ENCODE results near the gene PSMG3. TPM values are rescaled to one million over a fixed set of nuclear protein-coding genes. Genes with fewer than 3 reads are reported as not detected.

The PSMG3 gene
- total RNA-seq, 2 donors from 2014 or later = 21.5 to 22.3 TPM

- no peak for DNase-seq (ENCODE audit: low spot score)
- peaks cover 14% of the 10 kb centered on the region for H3K36me3 ChIP-seq
- no peaks in the 10 kb centered on the region for H3K9me3 ChIP-seq
- peaks cover 3 to 27% of the 10 kb centered on the region in 2 donors for H3K4me1 ChIP-seq
- TF ChIP-seq, protein P1, sequence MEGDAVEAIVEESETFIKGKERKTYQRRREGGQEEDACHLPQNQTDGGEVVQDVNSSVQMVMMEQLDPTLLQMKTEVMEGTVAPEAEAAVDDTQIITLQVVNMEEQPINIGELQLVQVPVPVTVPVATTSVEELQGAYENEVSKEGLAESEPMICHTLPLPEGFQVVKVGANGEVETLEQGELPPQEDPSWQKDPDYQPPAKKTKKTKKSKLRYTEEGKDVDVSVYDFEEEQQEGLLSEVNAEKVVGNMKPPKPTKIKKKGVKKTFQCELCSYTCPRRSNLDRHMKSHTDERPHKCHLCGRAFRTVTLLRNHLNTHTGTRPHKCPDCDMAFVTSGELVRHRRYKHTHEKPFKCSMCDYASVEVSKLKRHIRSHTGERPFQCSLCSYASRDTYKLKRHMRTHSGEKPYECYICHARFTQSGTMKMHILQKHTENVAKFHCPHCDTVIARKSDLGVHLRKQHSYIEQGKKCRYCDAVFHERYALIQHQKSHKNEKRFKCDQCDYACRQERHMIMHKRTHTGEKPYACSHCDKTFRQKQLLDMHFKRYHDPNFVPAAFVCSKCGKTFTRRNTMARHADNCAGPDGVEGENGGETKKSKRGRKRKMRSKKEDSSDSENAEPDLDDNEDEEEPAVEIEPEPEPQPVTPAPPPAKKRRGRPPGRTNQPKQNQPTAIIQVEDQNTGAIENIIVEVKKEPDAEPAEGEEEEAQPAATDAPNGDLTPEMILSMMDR (IDR thresholded peaks at IDR 0.05) = no peak
- no peak overlapping the region for H3K4me3 ChIP-seq
- H3K27me3 ChIP-seq = no peaks in the 10 kb centered on the region
- H3K27ac ChIP-seq = no peak overlapping the region
These were observed 3.2 kb downstream of the PSMG3 start for GRCh38 chr7:1566687-1567048.

- H3K9me3 ChIP-seq = no peaks in the 10 kb centered on the region
- H3K4me1 ChIP-seq = peaks cover 3 to 15% of the 10 kb centered on the region in 2 donors
- peaks cover 14% of the 10 kb centered on the region for H3K36me3 ChIP-seq
- DNase-seq (ENCODE audit: low spot score) = no peak
- H3K4me3 ChIP-seq = no peak overlapping the region
- TF ChIP-seq, protein P1 (IDR thresholded peaks at IDR 0.05) = no peak
- no peak overlapping the region for H3K27ac ChIP-seq
- no peaks in the 10 kb centered on the region for H3K27me3 ChIP-seq
These were observed 5.2 kb downstream of the PSMG3 start for GRCh38 chr7:1564603-1565022.

- TF ChIP-seq, protein P1 (IDR thresholded peaks at IDR 0.05) = no peak
- Histone ChIP-seq H3K4me1 (peaks cover 2 to 10% of the 10 kb centered on the region in 2 donors), H3K9me3 (no peaks in the 10 kb centered on the region), H3K27ac (no peak overlapping the region), H3K27me3 (no peaks in the 10 kb centered on the region), H3K36me3 (peaks cover 14% of the 10 kb centered on the region), H3K4me3 (no peak overlapping the region)
- DNase-seq (ENCODE audit: low spot score) = no peak
These were observed 5.7 kb downstream of the PSMG3 start for GRCh38 chr7:1563981-1564602.

GRCh38 chr7:1562597-1563051 lies 7.2 kb downstream of the PSMG3 start:
- Histone ChIP-seq H3K36me3 (peaks cover 12% of the 10 kb centered on the region), H3K9me3 (no peaks in the 10 kb centered on the region), H3K4me1 (peaks cover 0 to 4% of the 10 kb centered on the region in 2 donors), H3K27me3 (no peaks in the 10 kb centered on the region), H3K27ac (no peak overlapping the region), H3K4me3 (no peak overlapping the region)
- TF ChIP-seq, protein P1 (IDR thresholded peaks at IDR 0.05) = no peak
- no peak for DNase-seq (ENCODE audit: low spot score)

- no peak for DNase-seq (ENCODE audit: low spot score)
- peaks cover 0 to 4% of the 10 kb centered on the region in 2 donors for H3K4me1 ChIP-seq
- TF ChIP-seq, protein P1 (IDR thresholded peaks at IDR 0.05) = no peak
- H3K4me3 ChIP-seq = no peak overlapping the region
- no peaks in the 10 kb centered on the region for H3K27me3 ChIP-seq
- no peak overlapping the region for H3K27ac ChIP-seq
- H3K9me3 ChIP-seq = no peaks in the 10 kb centered on the region
- H3K36me3 ChIP-seq = peaks cover 7% of the 10 kb centered on the region
These were observed 7.7 kb downstream of the PSMG3 start for GRCh38 chr7:1562116-1562515.
